ENCODE results near the gene MAP10.

DNA sequence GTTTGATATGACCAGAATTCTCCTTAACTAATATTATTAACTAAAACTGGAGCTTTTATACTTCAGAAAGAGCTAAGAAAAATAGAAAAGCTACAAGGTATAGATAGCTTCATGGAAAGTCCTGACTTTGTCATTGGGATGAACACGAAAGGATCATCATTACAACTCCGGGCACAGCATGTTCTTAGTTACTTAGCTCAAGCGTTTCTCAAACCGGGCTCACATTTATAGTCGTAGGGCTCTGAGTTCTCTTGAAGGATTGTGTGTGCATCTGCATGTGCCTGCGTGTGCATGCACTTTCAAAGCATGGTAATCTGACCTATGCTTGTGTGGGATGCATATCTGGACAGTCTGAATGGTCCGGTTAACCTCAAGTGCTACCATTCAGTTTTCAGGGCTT is 20.4 kb upstream of the MAP10 start:
- TF ChIP-seq, protein P1, sequence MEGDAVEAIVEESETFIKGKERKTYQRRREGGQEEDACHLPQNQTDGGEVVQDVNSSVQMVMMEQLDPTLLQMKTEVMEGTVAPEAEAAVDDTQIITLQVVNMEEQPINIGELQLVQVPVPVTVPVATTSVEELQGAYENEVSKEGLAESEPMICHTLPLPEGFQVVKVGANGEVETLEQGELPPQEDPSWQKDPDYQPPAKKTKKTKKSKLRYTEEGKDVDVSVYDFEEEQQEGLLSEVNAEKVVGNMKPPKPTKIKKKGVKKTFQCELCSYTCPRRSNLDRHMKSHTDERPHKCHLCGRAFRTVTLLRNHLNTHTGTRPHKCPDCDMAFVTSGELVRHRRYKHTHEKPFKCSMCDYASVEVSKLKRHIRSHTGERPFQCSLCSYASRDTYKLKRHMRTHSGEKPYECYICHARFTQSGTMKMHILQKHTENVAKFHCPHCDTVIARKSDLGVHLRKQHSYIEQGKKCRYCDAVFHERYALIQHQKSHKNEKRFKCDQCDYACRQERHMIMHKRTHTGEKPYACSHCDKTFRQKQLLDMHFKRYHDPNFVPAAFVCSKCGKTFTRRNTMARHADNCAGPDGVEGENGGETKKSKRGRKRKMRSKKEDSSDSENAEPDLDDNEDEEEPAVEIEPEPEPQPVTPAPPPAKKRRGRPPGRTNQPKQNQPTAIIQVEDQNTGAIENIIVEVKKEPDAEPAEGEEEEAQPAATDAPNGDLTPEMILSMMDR (IDR thresholded peaks at IDR 0.05): no peak
- no peak for TF ChIP-seq POLR2AphosphoS5 (IDR thresholded peaks at IDR 0.05; ENCODE audit: low read depth, low read length)

Data from Panc1 (cell line).